DOHH2 (cell line): ENCODE data around the gene ALS2CL.

Source experiments
- CTCF ChIP-seq: fragments of 200-600 bp; sonication (generic); IDR thresholded peaks from one replicate; pipeline ENCODE4 v1.5.1; 2014; ENCODE audit warnings: antibody characterized with exemption, mild to moderate bottlenecking, low read depth, low read length; ENCODE audit not compliant: poor library complexity, severe bottlenecking
- EZH2phosphoT487 ChIP-seq: fragments of 200-600 bp; sonication (generic); IDR thresholded peaks from 2 replicates; pipeline ENCODE4 v1.6.1; 2017; ENCODE audit warnings: borderline replicate concordance, mild to moderate bottlenecking, antibody characterized with exemption, low read length, moderate library complexity, mixed read lengths

GRCh38 chr3:46695962-46696894, 2.7 kb upstream of the ALS2CL start:
- TF ChIP-seq CTCF (no peak), EZH2phosphoT487 (no peak)
